Small intestine (tissue), 7 donors: Measurements from ENCODE around the gene H19. TPM values are rescaled to one million over a fixed set of nuclear protein-coding genes. Genes with fewer than 3 reads are reported as not detected.

Experiments
- DNase-seq, 2 donors: peaks; one replicate each; pipeline versions ENCODE4 v3.0.0 to v3.0.0-alpha.2; 2013
- FAIRE-seq: peaks from 2 replicates; lab custom pipeline; 2012; peaks lifted over from hg19 to GRCh38; lab: Jason Lieb, UNC
- H3K27ac ChIP-seq, 3 donors: one replicate each; pipeline ENCODE4 v1.5.1; 2013; ENCODE audit warnings: low read length in 2 of 3, mild to moderate bottlenecking in 2 of 3, control low read depth in 1 of 3, inconsistent platforms in 1 of 3, low read depth in 1 of 3, moderate library complexity in 1 of 3
- H3K27me3 ChIP-seq, 3 donors: one replicate each; pipeline ENCODE4 v1.6.1; 2013; ENCODE audit warnings: low read length in 3 of 3, inconsistent platforms in 1 of 3; ENCODE audit not compliant: control insufficient read depth in 3 of 3, insufficient read depth in 3 of 3
- H3K36me3 ChIP-seq, 3 donors: one replicate each; pipeline ENCODE4 v1.6.1; 2013; ENCODE audit warnings: low read length in 3 of 3, inconsistent platforms in 1 of 3, low read depth in 1 of 3, mild to moderate bottlenecking in 1 of 3, moderate library complexity in 1 of 3; ENCODE audit not compliant: control insufficient read depth in 3 of 3, insufficient read depth in 2 of 3
- H3K4me1 ChIP-seq, 3 donors: one replicate each; pipeline ENCODE4 v1.6.1; 2013; ENCODE audit warnings: low read length in 2 of 3, inconsistent platforms in 1 of 3, low read depth in 1 of 3, mild to moderate bottlenecking in 1 of 3, moderate library complexity in 1 of 3; ENCODE audit not compliant: control insufficient read depth in 3 of 3, insufficient read depth in 2 of 3
- H3K4me3 ChIP-seq, 3 donors: one replicate each; pipeline ENCODE4 v1.5.1; 2013; ENCODE audit warnings: low read length in 3 of 3, control low read depth in 1 of 3, inconsistent platforms in 1 of 3, low read depth in 1 of 3, mild to moderate bottlenecking in 1 of 3, moderate library complexity in 1 of 3
- H3K9me3 ChIP-seq, 2 donors: one replicate each; pipeline ENCODE4 v1.6.1; 2013; ENCODE audit warnings: low read depth in 1 of 2, low read length in 1 of 2; ENCODE audit not compliant: control insufficient read depth in 2 of 2, insufficient read depth in 1 of 2
- WGBS, 3 donors: extraction: QIAGEN DNeasy Blood & Tissue Kit; methylation state at CpG; one replicate each; pipeline ENCODE4 v1.1.7; 2013; 5-methylcytosine and 5-hydroxymethylcytosine counted together
- polyA plus RNA-seq, 4 donors: library from polyadenylated mRNA; stranded (reverse) in 3 of 4; unstranded in 1 of 4; fragments of 200-250 nt in 3 of 4; fragments of 120-200 nt in 1 of 4; gene quantifications; one replicate each; pipeline versions ENCODE4 v1.2.1 to v1.2.3, GENCODE V29; 2013
- donor health status: healthy with polysubstance abuse.
- donor health status: control.
- donor health status: control.
- donor health status: Bipolar disorder and iron deficiency.
- donor health status: healthy.

H19 gene
- polyA plus RNA-seq, 4 donors, result 18.9 to 3,336 (median 28.3) TPM

- no peak for FAIRE-seq
These were observed 14.6 kb downstream of the H19 start for GRCh38 chr11:1982873-1983600.

DNA sequence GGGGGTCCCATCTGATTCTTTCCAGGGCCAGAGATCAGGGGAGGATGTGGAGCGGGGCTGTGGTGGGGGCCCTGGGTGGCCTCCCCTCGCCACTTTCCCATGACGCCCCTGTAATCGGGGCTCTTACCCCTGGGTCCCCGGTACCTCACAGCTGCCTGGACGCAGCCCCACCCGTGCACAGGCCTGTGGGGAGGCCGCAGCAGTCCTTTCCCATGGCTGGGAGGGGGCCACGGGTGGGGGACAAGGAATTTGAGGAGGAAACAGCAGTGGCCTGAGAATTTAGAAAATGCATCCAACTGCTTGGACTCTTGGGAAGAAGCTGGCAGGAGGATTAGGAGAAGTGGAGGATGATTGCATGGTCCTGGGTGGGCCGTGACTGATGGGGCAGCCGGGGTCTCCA is 18.0 kb downstream of the H19 start:
- Histone ChIP-seq H3K4me1 (peaks cover 0 to 4% (median 0%) of the 10 kb centered on the region in 3 donors), H3K9me3 (no peaks in the 10 kb centered on the region), H3K27ac (no peak overlapping the region), H3K27me3 (no peaks in the 10 kb centered on the region), H3K4me3 (no peak overlapping the region), H3K36me3 (no peaks in the 10 kb centered on the region)
- WGBS, 3 donors, result 62% methylated on average over 5 of the region's 11 CpGs; no CpG with 5 or more reads in 2 of the 3 donors
- no peak for DNase-seq
- FAIRE-seq, result no peak

More at GRCh38 chr11:1982873-1983600, 14.6 kb downstream of the H19 start:
- no peak overlapping the region for H3K4me3 ChIP-seq
- no peak overlapping the region for H3K27ac ChIP-seq
- H3K27me3 ChIP-seq, result no peaks in the 10 kb centered on the region
- peaks cover 0 to 4% (median 0%) of the 10 kb centered on the region in 3 donors for H3K4me1 ChIP-seq
- DNase-seq, result no peak
- no peaks in the 10 kb centered on the region for H3K36me3 ChIP-seq
- WGBS, 3 donors, result no CpG with 5 or more reads among the region's 26 CpGs
- H3K9me3 ChIP-seq, result no peaks in the 10 kb centered on the region

DNA sequence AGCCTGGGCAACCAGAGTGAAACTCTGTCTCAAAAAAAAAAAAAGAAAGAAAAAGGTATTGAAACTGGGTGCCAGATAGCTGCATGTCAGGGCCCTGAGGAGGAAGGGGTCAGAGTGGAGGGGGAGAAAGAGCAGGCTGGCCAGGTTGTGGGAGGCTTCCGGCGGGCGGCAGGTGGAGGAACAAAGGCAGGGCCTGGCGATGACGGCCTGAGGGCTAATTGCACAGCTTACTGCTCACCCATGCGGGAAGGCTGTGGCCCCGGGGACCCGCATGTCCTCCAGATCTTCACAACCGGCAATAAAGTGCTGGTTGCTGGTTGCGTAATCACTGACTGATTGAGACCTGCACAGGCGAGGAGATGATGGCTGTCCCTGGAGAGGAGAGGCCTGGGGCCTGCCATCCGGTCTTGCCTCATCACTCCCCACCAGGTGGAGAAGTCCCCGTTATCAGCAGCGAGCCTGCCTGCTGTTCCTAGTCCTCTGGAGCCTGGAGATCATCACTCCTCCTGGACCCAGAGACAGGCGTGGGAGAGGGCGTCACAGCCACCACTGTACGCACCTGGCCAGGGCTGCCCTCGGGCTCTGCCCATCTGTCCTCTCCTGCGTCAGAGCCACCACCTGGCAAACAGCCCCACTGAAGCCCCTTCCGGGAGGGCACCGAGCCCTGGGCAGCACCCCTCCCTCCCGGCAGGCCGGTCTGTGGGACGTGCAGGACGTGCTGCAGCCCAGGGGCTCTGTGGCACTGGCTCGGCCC is 18.7 kb downstream of the H19 start:
- Histone ChIP-seq H3K36me3 (no peaks in the 10 kb centered on the region), H3K4me1 (peaks cover 0 to 4% (median 0%) of the 10 kb centered on the region in 3 donors), H3K27ac (no peak overlapping the region), H3K9me3 (no peaks in the 10 kb centered on the region), H3K4me3 (no peak overlapping the region), H3K27me3 (no peaks in the 10 kb centered on the region)
- DNase-seq, result no peak
- no peak for FAIRE-seq
- 37 to 55% methylated on average over 3 to 11 of the region's 26 CpGs; no CpG with 5 or more reads in 1 of the 3 donors for WGBS, 3 donors

DNA sequence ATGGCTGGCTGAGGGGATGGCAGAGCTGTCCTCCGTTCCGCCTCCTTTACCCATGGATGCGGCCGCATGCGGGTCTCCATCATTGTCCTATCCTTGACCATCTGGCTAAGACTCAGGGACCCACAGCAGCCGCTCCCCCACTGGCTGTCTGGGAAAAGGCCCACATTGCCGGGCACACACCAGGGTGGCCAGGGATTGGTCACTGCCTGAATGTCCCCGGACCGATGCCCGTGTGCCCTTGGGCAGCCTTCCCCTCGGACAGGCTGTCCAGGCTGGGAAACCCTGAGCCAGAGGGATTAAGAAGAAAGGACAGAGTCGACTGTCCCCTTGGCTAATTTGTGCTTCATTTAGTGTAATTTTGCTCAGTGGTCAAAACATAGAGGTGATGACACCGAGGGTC is 22.5 kb downstream of the H19 start:
- no peak overlapping the region for H3K4me3 ChIP-seq
- H3K36me3 ChIP-seq, result no peaks in the 10 kb centered on the region
- no peaks in the 10 kb centered on the region for H3K9me3 ChIP-seq
- no peak for DNase-seq
- no peak overlapping the region for H3K27ac ChIP-seq
- no peaks in the 10 kb centered on the region for H3K27me3 ChIP-seq
- no peaks in the 10 kb centered on the region for H3K4me1 ChIP-seq
- no CpG with 5 or more reads among the region's 13 CpGs for WGBS, 3 donors
- no peak for FAIRE-seq

DNA sequence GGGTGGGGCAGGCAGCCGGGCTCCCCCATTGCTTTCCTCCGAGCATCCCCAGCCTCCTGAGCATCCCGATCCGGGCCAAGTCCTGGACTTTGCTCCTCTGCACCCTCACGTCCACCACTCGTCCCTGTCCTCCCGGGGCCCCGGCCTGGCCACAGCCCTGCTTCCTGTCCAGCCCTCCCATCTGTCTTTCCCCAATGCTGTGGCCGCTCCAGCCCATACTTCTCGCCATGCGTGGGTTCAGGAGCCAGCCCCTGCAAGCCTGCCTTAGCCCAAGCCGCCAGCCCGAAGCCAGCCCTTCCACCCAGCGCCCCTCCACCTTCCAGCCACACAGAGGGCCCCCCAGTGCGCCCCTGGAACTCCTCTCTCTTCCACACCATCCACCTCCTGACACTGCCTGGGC is 26.7 kb downstream of the H19 start:
- peak in 1 of 2 donors; percentile 0 for DNase-seq
- WGBS, 3 donors, result 77% methylated on average over 10 of the region's 15 CpGs; no CpG with 5 or more reads in 2 of the 3 donors
- no peaks in the 10 kb centered on the region for H3K4me1 ChIP-seq
- H3K4me3 ChIP-seq, result no peak overlapping the region
- no peaks in the 10 kb centered on the region for H3K27me3 ChIP-seq
- H3K27ac ChIP-seq, result no peak overlapping the region
- no peaks in the 10 kb centered on the region for H3K36me3 ChIP-seq
- FAIRE-seq, result no peak
- H3K9me3 ChIP-seq, result no peaks in the 10 kb centered on the region

DNA sequence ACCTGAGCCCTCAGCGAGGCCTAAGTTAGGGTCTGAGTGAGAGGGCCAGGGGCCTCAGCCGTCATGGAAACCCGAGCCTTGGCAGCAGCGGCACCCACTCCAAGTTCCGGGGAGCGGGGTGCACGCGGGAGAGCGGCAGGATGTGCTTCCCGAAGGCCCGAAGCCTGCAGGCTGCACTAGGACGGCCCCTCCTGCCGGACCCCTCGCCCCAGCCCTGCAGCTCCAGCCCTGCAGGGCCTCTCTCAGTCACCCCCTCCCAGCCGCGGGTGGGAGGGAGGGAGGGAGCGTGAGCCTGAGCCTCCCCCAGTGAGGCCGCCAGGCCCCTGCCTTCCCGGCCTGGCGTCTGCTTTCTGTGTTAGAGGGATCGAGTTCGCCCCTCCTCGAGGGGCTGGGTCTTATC is 27.9 kb downstream of the H19 start:
- H3K36me3 ChIP-seq, result no peaks in the 10 kb centered on the region
- no peak for FAIRE-seq
- H3K4me1 ChIP-seq, result no peaks in the 10 kb centered on the region
- no CpG with 5 or more reads among the region's 23 CpGs for WGBS, 3 donors
- no peak for DNase-seq
- H3K27me3 ChIP-seq, result no peaks in the 10 kb centered on the region
- H3K27ac ChIP-seq, result no peak overlapping the region
- H3K9me3 ChIP-seq, result no peaks in the 10 kb centered on the region
- no peak overlapping the region for H3K4me3 ChIP-seq

- no peak overlapping the region for H3K4me3 ChIP-seq
- no peaks in the 10 kb centered on the region for H3K9me3 ChIP-seq
- no peaks in the 10 kb centered on the region for H3K36me3 ChIP-seq
- H3K27me3 ChIP-seq, result no peaks in the 10 kb centered on the region
- H3K27ac ChIP-seq, result no peak overlapping the region
- FAIRE-seq (no peak), DNase-seq (no peak)
- H3K4me1 ChIP-seq, result no peaks in the 10 kb centered on the region
- WGBS, 3 donors, result no CpG with 5 or more reads among the region's 21 CpGs
These were observed 28.6 kb downstream of the H19 start for GRCh38 chr11:1969035-1969434.

- no peaks in the 10 kb centered on the region for H3K36me3 ChIP-seq
- no peak overlapping the region for H3K27ac ChIP-seq
- H3K27me3 ChIP-seq, result no peaks in the 10 kb centered on the region
- WGBS, 3 donors, result 82% methylated on average over 5 of the region's 24 CpGs; no CpG with 5 or more reads in 2 of the 3 donors
- DNase-seq, result no peak
- no peaks in the 10 kb centered on the region for H3K9me3 ChIP-seq
- H3K4me1 ChIP-seq, result no peaks in the 10 kb centered on the region
- no peak overlapping the region for H3K4me3 ChIP-seq
- FAIRE-seq, result no peak
These were observed 29.1 kb downstream of the H19 start for GRCh38 chr11:1968454-1969002.
